ENCODE results near the gene TBC1D5. TPM values are rescaled to one million over a fixed set of nuclear protein-coding genes. Genes with fewer than 3 reads are reported as not detected.

The TBC1D5 gene
- total and polyA plus RNA-seq, 5 donors from 2014 or later = 27.6 to 61.6 (median 36.4) TPM

- H3K4me3 ChIP-seq (ENCODE audit: low read depth, low read length) = no peak overlapping the region
- Mint-ChIP-seq H3K9me3 (peaks cover 0 to 1% (median 0%) of the 10 kb centered on the region in 7 donors), H3K27me3 (no peaks in the 10 kb centered on the region), H3K36me3 (peaks cover 19% of the 10 kb centered on the region), H3K4me1 (peaks cover 0 to 18% (median 5%) of the 10 kb centered on the region in 4 donors), H3K4me3 (no peak overlapping the region), H3K27ac (no peak overlapping the region)
- ATAC-seq (ENCODE audit: low read depth in 2 of 2) (no peak), DNase-seq (no peak)
- H3K27ac ChIP-seq (ENCODE audit: insufficient read depth, low read length, poor library complexity, severe bottlenecking) = no peak overlapping the region
- no peaks in the 10 kb centered on the region for H3K9me3 ChIP-seq (ENCODE audit: control insufficient read depth in 2 of 2, low read length in 2 of 2)
- no peaks in the 10 kb centered on the region for H3K4me1 ChIP-seq (ENCODE audit: control insufficient read depth, insufficient read depth, low read length, poor library complexity, severe bottlenecking)
- H3K27me3 ChIP-seq (ENCODE audit: control insufficient read depth, insufficient read depth, low read length) = no peaks in the 10 kb centered on the region
- H3K36me3 ChIP-seq (ENCODE audit: control insufficient read depth, insufficient read depth, low read length) = no peaks in the 10 kb centered on the region
These were observed 134.5 kb downstream of the TBC1D5 start for GRCh38 chr3:17607905-17608304.

GRCh38 chr3:17605934-17606333, 136.5 kb downstream of the TBC1D5 start:
- peaks cover 0 to 14% (median 7%) of the 10 kb centered on the region in 4 donors for H3K4me1 Mint-ChIP-seq
- H3K27me3 Mint-ChIP-seq = no peaks in the 10 kb centered on the region
- H3K9me3 Mint-ChIP-seq = peaks cover 0 to 1% (median 0%) of the 10 kb centered on the region in 7 donors
- Histone ChIP-seq H3K9me3 (ENCODE audit: control insufficient read depth in 2 of 2, low read length in 2 of 2) (no peaks in the 10 kb centered on the region), H3K27me3 (ENCODE audit: control insufficient read depth, insufficient read depth, low read length) (no peaks in the 10 kb centered on the region), H3K4me1 (ENCODE audit: control insufficient read depth, insufficient read depth, low read length, poor library complexity, severe bottlenecking) (no peaks in the 10 kb centered on the region), H3K27ac (ENCODE audit: insufficient read depth, low read length, poor library complexity, severe bottlenecking) (no peak overlapping the region), H3K4me3 (ENCODE audit: low read depth, low read length) (no peak overlapping the region), H3K36me3 (ENCODE audit: control insufficient read depth, insufficient read depth, low read length) (no peaks in the 10 kb centered on the region)
- H3K4me3 Mint-ChIP-seq = no peak overlapping the region
- H3K36me3 Mint-ChIP-seq = peaks cover 9% of the 10 kb centered on the region
- ATAC-seq (ENCODE audit: low read depth in 2 of 2) (no peak), DNase-seq (no peak)
- H3K27ac Mint-ChIP-seq = no peak overlapping the region

DNA sequence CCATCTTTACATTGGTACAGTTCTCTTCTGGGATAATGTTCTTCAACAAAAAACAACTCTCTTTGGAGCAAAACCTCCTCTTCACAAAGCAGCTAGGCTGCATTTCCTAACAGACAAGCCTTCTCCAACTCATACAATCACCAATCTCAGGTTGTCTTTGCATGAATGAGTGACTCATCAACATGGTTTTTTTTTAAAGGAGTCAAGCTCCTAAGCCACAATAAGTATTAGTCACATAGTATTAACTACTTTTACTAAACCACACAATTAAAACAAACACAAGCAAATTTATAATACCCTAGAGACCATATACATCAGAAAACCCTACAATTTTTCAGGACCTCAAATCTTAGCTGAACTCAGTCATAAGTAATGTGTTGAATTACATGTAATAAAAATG, 137.4 kb downstream of the TBC1D5 start:
- Mint-ChIP-seq H3K9me3 (peaks cover 0 to 1% (median 0%) of the 10 kb centered on the region in 7 donors), H3K27me3 (no peaks in the 10 kb centered on the region), H3K36me3 (peaks cover 8% of the 10 kb centered on the region), H3K4me3 (no peak overlapping the region), H3K27ac (no peak overlapping the region), H3K4me1 (peaks cover 0 to 16% (median 7%) of the 10 kb centered on the region in 4 donors)
- Histone ChIP-seq H3K4me3 (ENCODE audit: low read depth, low read length) (no peak overlapping the region), H3K27me3 (ENCODE audit: control insufficient read depth, insufficient read depth, low read length) (no peaks in the 10 kb centered on the region), H3K9me3 (ENCODE audit: control insufficient read depth in 2 of 2, low read length in 2 of 2) (no peaks in the 10 kb centered on the region), H3K27ac (ENCODE audit: insufficient read depth, low read length, poor library complexity, severe bottlenecking) (no peak overlapping the region), H3K36me3 (ENCODE audit: control insufficient read depth, insufficient read depth, low read length) (no peaks in the 10 kb centered on the region), H3K4me1 (ENCODE audit: control insufficient read depth, insufficient read depth, low read length, poor library complexity, severe bottlenecking) (no peaks in the 10 kb centered on the region)
- ATAC-seq (ENCODE audit: low read depth in 2 of 2) = no peak
- DNase-seq = no peak

DNA sequence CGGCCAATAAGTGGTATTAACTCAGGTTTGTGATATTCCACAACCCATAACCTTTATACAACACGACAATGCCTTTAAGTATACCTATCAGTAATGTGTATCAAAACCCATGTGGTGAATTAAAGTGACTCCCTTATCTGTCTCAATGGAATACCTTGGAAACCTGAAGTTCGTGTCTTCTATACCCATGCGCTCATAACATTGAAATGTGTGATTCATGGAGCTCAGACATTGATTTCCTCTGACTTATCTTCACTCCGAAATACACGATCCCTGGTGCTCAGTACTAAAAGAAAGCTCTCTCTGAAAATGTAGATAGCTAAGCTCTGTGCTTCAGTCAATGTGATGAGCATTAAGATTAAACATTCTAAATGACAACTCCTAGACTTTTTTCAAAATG, 140.3 kb downstream of the TBC1D5 start:
- Histone ChIP-seq H3K4me1 (ENCODE audit: control insufficient read depth, insufficient read depth, low read length, poor library complexity, severe bottlenecking) (no peaks in the 10 kb centered on the region), H3K9me3 (ENCODE audit: control insufficient read depth in 2 of 2, low read length in 2 of 2) (no peaks in the 10 kb centered on the region), H3K4me3 (ENCODE audit: low read depth, low read length) (no peak overlapping the region), H3K27ac (ENCODE audit: insufficient read depth, low read length, poor library complexity, severe bottlenecking) (no peak overlapping the region), H3K36me3 (ENCODE audit: control insufficient read depth, insufficient read depth, low read length) (no peaks in the 10 kb centered on the region), H3K27me3 (ENCODE audit: control insufficient read depth, insufficient read depth, low read length) (no peaks in the 10 kb centered on the region)
- Mint-ChIP-seq H3K4me3 (no peak overlapping the region), H3K27me3 (no peaks in the 10 kb centered on the region), H3K27ac (no peak overlapping the region), H3K9me3 (peaks cover 0 to 1% (median 0%) of the 10 kb centered on the region in 7 donors), H3K4me1 (peaks cover 0 to 23% (median 10%) of the 10 kb centered on the region in 4 donors), H3K36me3 (peaks cover 10% of the 10 kb centered on the region)
- ATAC-seq (ENCODE audit: low read depth in 2 of 2) = no peak
- DNase-seq = no peak

DNA sequence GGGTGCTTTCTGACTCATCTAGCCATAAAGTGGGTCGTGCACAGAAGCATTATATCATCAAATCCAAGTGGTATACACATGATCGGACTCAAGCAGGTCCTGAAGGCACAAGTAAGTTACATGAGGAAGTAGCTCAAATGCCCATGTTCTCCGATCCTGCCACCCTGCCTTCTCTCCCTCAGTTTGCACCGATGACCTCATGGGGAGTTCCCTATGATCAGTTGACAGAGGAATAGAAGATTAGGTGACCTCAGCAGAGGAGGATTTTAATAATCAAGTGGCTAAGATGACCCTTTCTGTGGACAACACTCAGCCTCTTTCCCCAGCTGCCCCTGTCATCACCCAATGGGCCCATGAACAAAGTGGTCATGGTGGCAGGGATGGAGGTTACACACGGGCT, 149.5 kb downstream of the TBC1D5 start:
- peaks cover 46% of the 10 kb centered on the region for H3K36me3 Mint-ChIP-seq

DNA sequence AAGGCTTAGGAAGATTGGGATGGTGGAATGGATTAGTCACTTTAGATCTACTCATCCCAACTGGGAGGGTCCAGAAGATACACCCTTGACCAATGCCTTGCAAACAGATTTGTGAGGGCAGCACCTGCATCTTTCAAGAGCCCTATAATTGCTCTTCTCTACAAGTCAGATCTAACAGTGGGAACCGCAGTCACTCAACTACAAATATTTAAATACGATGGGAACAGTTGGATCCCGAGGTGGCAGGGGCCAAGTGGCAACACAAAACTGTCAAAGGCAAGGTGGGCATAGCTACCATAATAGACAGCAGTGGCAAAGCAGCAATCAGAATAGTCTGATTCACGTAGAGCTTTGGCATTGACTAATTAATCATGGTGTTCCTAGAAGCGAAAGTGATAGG, 152.0 kb downstream of the TBC1D5 start:
- H3K4me1 Mint-ChIP-seq = peaks cover 3 to 16% (median 10%) of the 10 kb centered on the region in 4 donors
- DNase-seq = no peak
- Histone ChIP-seq H3K4me3 (ENCODE audit: low read depth, low read length) (no peak overlapping the region), H3K27me3 (ENCODE audit: control insufficient read depth, insufficient read depth, low read length) (no peaks in the 10 kb centered on the region), H3K9me3 (ENCODE audit: control insufficient read depth in 2 of 2, low read length in 2 of 2) (peaks cover 4 to 12% of the 10 kb centered on the region in 2 experiments), H3K4me1 (ENCODE audit: control insufficient read depth, insufficient read depth, low read length, poor library complexity, severe bottlenecking) (no peaks in the 10 kb centered on the region), H3K27ac (ENCODE audit: insufficient read depth, low read length, poor library complexity, severe bottlenecking) (no peak overlapping the region), H3K36me3 (ENCODE audit: control insufficient read depth, insufficient read depth, low read length) (peaks cover 11% of the 10 kb centered on the region)
- no peak overlapping the region for H3K27ac Mint-ChIP-seq
- H3K4me3 Mint-ChIP-seq = no peak overlapping the region
- ATAC-seq (ENCODE audit: low read depth in 2 of 2) = no peak
- no peaks in the 10 kb centered on the region for H3K27me3 Mint-ChIP-seq
- H3K36me3 Mint-ChIP-seq = peaks cover 37% of the 10 kb centered on the region
- peaks cover 2 to 29% (median 10%) of the 10 kb centered on the region in 7 donors for H3K9me3 Mint-ChIP-seq

More for the DNA sequence above, 149.5 kb downstream of the TBC1D5 start:
- Mint-ChIP-seq H3K27ac (no peak overlapping the region), H3K9me3 (peaks cover 3 to 29% (median 10%) of the 10 kb centered on the region in 7 donors), H3K27me3 (no peaks in the 10 kb centered on the region), H3K4me3 (no peak overlapping the region), H3K4me1 (peaks cover 0 to 11% (median 8%) of the 10 kb centered on the region in 4 donors)
- ATAC-seq (ENCODE audit: low read depth in 2 of 2) = no peak
- DNase-seq = no peak
- H3K27me3 ChIP-seq (ENCODE audit: control insufficient read depth, insufficient read depth, low read length) = no peaks in the 10 kb centered on the region
- no peak overlapping the region for H3K27ac ChIP-seq (ENCODE audit: insufficient read depth, low read length, poor library complexity, severe bottlenecking)
- no peaks in the 10 kb centered on the region for H3K4me1 ChIP-seq (ENCODE audit: control insufficient read depth, insufficient read depth, low read length, poor library complexity, severe bottlenecking)
- peaks cover 4 to 12% of the 10 kb centered on the region in 2 experiments for H3K9me3 ChIP-seq (ENCODE audit: control insufficient read depth in 2 of 2, low read length in 2 of 2)
- H3K4me3 ChIP-seq (ENCODE audit: low read depth, low read length) = no peak overlapping the region
- peaks cover 11% of the 10 kb centered on the region for H3K36me3 ChIP-seq (ENCODE audit: control insufficient read depth, insufficient read depth, low read length)

GRCh38 chr3:17589888-17590287, 152.5 kb downstream of the TBC1D5 start:
- H3K9me3 ChIP-seq (ENCODE audit: control insufficient read depth in 2 of 2, low read length in 2 of 2) = peaks cover 4 to 12% of the 10 kb centered on the region in 2 experiments
- Mint-ChIP-seq H3K9me3 (peaks cover 2 to 29% (median 10%) of the 10 kb centered on the region in 7 donors), H3K36me3 (peaks cover 37% of the 10 kb centered on the region), H3K4me3 (no peak overlapping the region), H3K27me3 (no peaks in the 10 kb centered on the region), H3K27ac (no peak overlapping the region), H3K4me1 (peaks cover 3 to 18% (median 10%) of the 10 kb centered on the region in 4 donors)
- H3K27me3 ChIP-seq (ENCODE audit: control insufficient read depth, insufficient read depth, low read length) = no peaks in the 10 kb centered on the region
- no peak for DNase-seq
- H3K4me3 ChIP-seq (ENCODE audit: low read depth, low read length) = no peak overlapping the region
- H3K36me3 ChIP-seq (ENCODE audit: control insufficient read depth, insufficient read depth, low read length) = peaks cover 11% of the 10 kb centered on the region
- no peaks in the 10 kb centered on the region for H3K4me1 ChIP-seq (ENCODE audit: control insufficient read depth, insufficient read depth, low read length, poor library complexity, severe bottlenecking)
- ATAC-seq (ENCODE audit: low read depth in 2 of 2) = no peak
- H3K27ac ChIP-seq (ENCODE audit: insufficient read depth, low read length, poor library complexity, severe bottlenecking) = no peak overlapping the region

DNA sequence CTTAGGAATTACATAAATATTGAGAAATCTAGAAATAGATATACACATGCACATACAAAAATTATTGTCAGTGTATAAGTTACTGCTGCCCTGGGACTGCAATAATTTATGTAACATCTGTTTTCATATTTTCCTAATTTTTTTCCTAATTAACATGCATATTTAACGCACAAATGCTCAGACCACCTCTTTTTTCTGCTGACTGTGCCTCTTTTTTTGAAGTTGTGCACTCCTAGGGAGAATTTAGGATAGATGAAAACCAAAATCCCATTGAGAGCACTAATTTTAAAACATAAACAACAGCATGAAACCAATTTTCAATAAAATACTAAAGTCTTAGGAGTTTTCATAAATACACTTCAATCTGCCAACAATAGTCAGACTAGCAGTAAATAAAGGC, 154.0 kb downstream of the TBC1D5 start:
- no peaks in the 10 kb centered on the region for H3K4me1 ChIP-seq (ENCODE audit: control insufficient read depth, insufficient read depth, low read length, poor library complexity, severe bottlenecking)
- H3K4me3 ChIP-seq (ENCODE audit: low read depth, low read length) = no peak overlapping the region
- H3K36me3 ChIP-seq (ENCODE audit: control insufficient read depth, insufficient read depth, low read length) = peaks cover 11% of the 10 kb centered on the region
- H3K4me3 Mint-ChIP-seq = no peak overlapping the region
- H3K4me1 Mint-ChIP-seq = peaks cover 3 to 20% (median 8%) of the 10 kb centered on the region in 4 donors
- H3K9me3 Mint-ChIP-seq = peaks cover 0 to 29% (median 10%) of the 10 kb centered on the region in 7 donors
- no peak for DNase-seq
- peaks cover 4 to 12% of the 10 kb centered on the region in 2 experiments for H3K9me3 ChIP-seq (ENCODE audit: control insufficient read depth in 2 of 2, low read length in 2 of 2)
- H3K27ac ChIP-seq (ENCODE audit: insufficient read depth, low read length, poor library complexity, severe bottlenecking) = no peak overlapping the region
- H3K36me3 Mint-ChIP-seq = peaks cover 29% of the 10 kb centered on the region
- H3K27me3 ChIP-seq (ENCODE audit: control insufficient read depth, insufficient read depth, low read length) = no peaks in the 10 kb centered on the region
- no peak overlapping the region for H3K27ac Mint-ChIP-seq
- H3K27me3 Mint-ChIP-seq = no peaks in the 10 kb centered on the region
- ATAC-seq (ENCODE audit: low read depth in 2 of 2) = no peak

Data from CD4-positive, CD25-positive, alpha-beta regulatory T cell (primary cell).